KMS-11 (cell line): Measurements from ENCODE around the gene TCF4.

Experiments
- H2AFZ ChIP-seq: fragments of 200-600 bp; sonication (generic); 2 replicates; pipeline ENCODE4 v1.6.1; 2016; ENCODE audit warnings: antibody characterized with exemption, mixed run types, low read depth
- H3K27ac ChIP-seq: fragments of 200-600 bp; sonication (generic); 2 replicates; pipeline ENCODE4 v1.6.1; 2016; ENCODE audit warnings: mild to moderate bottlenecking, mixed run types
- H3K27me3 ChIP-seq: fragments of 200-600 bp; sonication (generic); 2 replicates; pipeline ENCODE4 v1.6.1; 2017; ENCODE audit warnings: mild to moderate bottlenecking, low read depth, mixed run types, moderate library complexity; ENCODE audit not compliant: insufficient read depth
- H3K36me3 ChIP-seq: fragments of 200-600 bp; sonication (generic); 2 replicates; pipeline ENCODE4 v1.6.1; 2017; ENCODE audit warnings: mild to moderate bottlenecking, mixed run types; ENCODE audit not compliant: insufficient read depth
- H3K4me1 ChIP-seq: fragments of 200-600 bp; sonication (generic); 2 replicates; pipeline ENCODE4 v1.6.1; 2016; ENCODE audit warnings: mild to moderate bottlenecking, low read depth, mixed run types; ENCODE audit not compliant: poor library complexity, severe bottlenecking
- H3K4me2 ChIP-seq: fragments of 200-600 bp; sonication (generic); 2 replicates; pipeline ENCODE4 v1.7.0; 2016; ENCODE audit warnings: mild to moderate bottlenecking, mixed run types
- H3K4me3 ChIP-seq: fragments of 200-600 bp; sonication (generic); IDR thresholded peaks from 2 replicates; pipeline ENCODE4 v1.6.1; 2017; ENCODE audit warnings: low read depth, low read length, mixed read lengths; ENCODE audit not compliant: insufficient read depth
- H3K79me2 ChIP-seq: fragments of 200-600 bp; sonication (generic); 2 replicates; pipeline ENCODE4 v1.6.1; 2016; ENCODE audit warnings: low read depth, mixed run types; ENCODE audit not compliant: insufficient read depth
- H3K9ac ChIP-seq: fragments of 200-600 bp; sonication (generic); 2 replicates; pipeline ENCODE4 v1.6.1; 2016; ENCODE audit warnings: mild to moderate bottlenecking, mixed run types
- H4K20me1 ChIP-seq: fragments of 200-600 bp; sonication (generic); 2 replicates; pipeline ENCODE4 v1.6.1; 2016; ENCODE audit warnings: mild to moderate bottlenecking, mixed run types; ENCODE audit not compliant: insufficient read depth
- CTCF ChIP-seq: fragments of 200-600 bp; sonication (generic); conservative IDR thresholded peaks from 2 replicates; pipeline ENCODE4 v1.6.1; 2017; ENCODE audit warnings: low read depth, mild to moderate bottlenecking, antibody characterized with exemption, low read length, moderate library complexity, mixed read lengths

The TCF4 gene

GRCh38 chr18:55289048-55289447, 298.9 kb downstream of the TCF4 start:
- peaks cover 98% of the 10 kb centered on the region for H3K79me2 ChIP-seq

GRCh38 chr18:55287935-55288868, 299.8 kb downstream of the TCF4 start:
- no peak for TF ChIP-seq CTCF
- H3K36me3 ChIP-seq = no peaks in the 10 kb centered on the region
- peaks cover 46% of the 10 kb centered on the region for H3K4me1 ChIP-seq
- no peak overlapping the region for H3K9ac ChIP-seq
- no peaks in the 10 kb centered on the region for H3K27me3 ChIP-seq
- H3K79me2 ChIP-seq = peaks cover 100% of the 10 kb centered on the region
- H2AFZ ChIP-seq = no peak overlapping the region
- no peak overlapping the region for H3K4me3 ChIP-seq
- H3K27ac ChIP-seq = no peak overlapping the region
- peaks cover 18% of the 10 kb centered on the region for H4K20me1 ChIP-seq
- no peak overlapping the region for H3K4me2 ChIP-seq

More at GRCh38 chr18:55289048-55289447, 298.9 kb downstream of the TCF4 start:
- Histone ChIP-seq H2AFZ (no peak overlapping the region), H3K4me1 (peaks cover 37% of the 10 kb centered on the region), H3K27me3 (no peaks in the 10 kb centered on the region), H3K36me3 (no peaks in the 10 kb centered on the region), H3K4me2 (no peak overlapping the region), H3K4me3 (no peak overlapping the region), H4K20me1 (peaks cover 18% of the 10 kb centered on the region), H3K9ac (no peak overlapping the region), H3K27ac (no peak overlapping the region)
- no peak for TF ChIP-seq CTCF

GRCh38 chr18:55287149-55287806, 300.7 kb downstream of the TCF4 start:
- H3K79me2 ChIP-seq = peaks cover 100% of the 10 kb centered on the region
- H3K36me3 ChIP-seq = no peaks in the 10 kb centered on the region
- peaks cover 18% of the 10 kb centered on the region for H4K20me1 ChIP-seq
- H3K27ac ChIP-seq = no peak overlapping the region
- no peak overlapping the region for H3K9ac ChIP-seq
- H3K4me2 ChIP-seq = peak overlapping the region; percentile 6; the same call in 1 of the 2 replicates
- no peak for TF ChIP-seq CTCF
- no peaks in the 10 kb centered on the region for H3K27me3 ChIP-seq
- H3K4me3 ChIP-seq = no peak overlapping the region
- H3K4me1 ChIP-seq = peaks cover 55% of the 10 kb centered on the region
- H2AFZ ChIP-seq = no peak overlapping the region

GRCh38 chr18:55286257-55286825, 301.7 kb downstream of the TCF4 start:
- H3K27ac ChIP-seq = no peak overlapping the region
- H3K4me2 ChIP-seq = peak overlapping the region; percentile 6; the same call in 1 of the 2 replicates
- peaks cover 98% of the 10 kb centered on the region for H3K79me2 ChIP-seq
- H3K9ac ChIP-seq = no peak overlapping the region
- no peak for TF ChIP-seq CTCF
- no peaks in the 10 kb centered on the region for H3K27me3 ChIP-seq
- no peak overlapping the region for H3K4me3 ChIP-seq
- peaks cover 64% of the 10 kb centered on the region for H3K4me1 ChIP-seq
- H4K20me1 ChIP-seq = peaks cover 14% of the 10 kb centered on the region
- H3K36me3 ChIP-seq = no peaks in the 10 kb centered on the region
- no peak overlapping the region for H2AFZ ChIP-seq
